ENCODE measurements around the gene SUSD1. TPM values are rescaled to one million over a fixed set of nuclear protein-coding genes. Genes with fewer than 3 reads are reported as not detected.

The SUSD1 gene
- total and polyA plus RNA-seq, 9 of the 15 experiments (the other 6 are each of a cell fraction or from before 2014, with no cell fraction given): 10.9 to 44.4 (median 36.1) TPM

DNA sequence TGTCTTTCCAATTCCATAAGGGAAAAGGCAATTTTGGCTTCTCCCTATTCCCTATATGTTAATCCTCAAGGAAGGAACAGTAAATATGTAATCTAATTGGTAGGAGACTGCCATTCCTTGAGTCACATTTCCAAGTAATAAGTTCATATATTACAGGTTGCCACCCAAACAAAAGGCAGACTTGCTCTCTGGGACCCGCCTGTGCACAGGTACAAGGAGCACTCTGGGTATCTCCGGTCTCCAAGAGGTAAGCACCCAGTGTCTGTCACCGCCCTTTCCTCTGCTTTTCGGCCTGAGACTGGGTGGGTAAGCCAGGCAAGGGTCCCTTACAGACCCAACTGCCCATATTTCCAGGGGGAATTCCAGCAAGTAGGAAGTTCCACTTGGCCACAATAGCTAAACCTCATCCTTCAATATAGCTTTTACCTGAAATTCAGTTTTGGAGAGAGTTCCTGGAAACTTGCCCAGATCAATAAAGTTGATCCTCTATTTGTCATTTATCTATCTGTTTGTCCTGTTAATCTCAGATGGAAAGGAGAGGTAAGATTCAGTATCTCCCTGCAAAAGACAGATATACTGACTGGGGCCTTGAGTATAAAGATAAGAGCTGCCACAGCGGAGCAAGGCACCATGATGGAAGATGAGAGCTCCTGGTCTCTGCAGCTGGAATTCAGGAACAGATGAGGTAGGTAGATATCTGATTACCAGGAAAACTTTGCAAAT, 81.8 kb downstream of the SUSD1 start (continued):
- TF ChIP-seq PRDM10 (IDR thresholded peaks at IDR 0.05; ENCODE audit: partially characterized antibody) (no peak), CTBP1 (IDR thresholded peaks at IDR 0.05; ENCODE audit: borderline replicate concordance) (peak; percentile 87; the same call in 1 of the 2 replicates), SMARCE1 (IDR thresholded peaks at IDR 0.05) (peak; percentile 84), CHD4 (IDR thresholded peaks at IDR 0.05; ENCODE audit: insufficient read depth, insufficient replicate concordance, low read depth, low read length, poor library complexity, severe bottlenecking) (peak; percentile 39), SOX6 (IDR thresholded peaks at IDR 0.05) (peak; percentile 89), ZNF324 (CRISPR knock-in tag; IDR thresholded peaks at IDR 0.05) (no peak), DPF2 (IDR thresholded peaks at IDR 0.05) (peak; percentile 80), MCM2 (IDR thresholded peaks at IDR 0.05; ENCODE audit: low read depth) (no peak), ATF1 (CRISPR knock-in tag; IDR thresholded peaks at IDR 0.05) (no peak), ATF1 (tag; IDR thresholded peaks at IDR 0.05) (no peak), CREB5 (CRISPR knock-in tag; IDR thresholded peaks at IDR 0.05) (no peak), ZC3H11A (IDR thresholded peaks at IDR 0.05; ENCODE audit: low read depth, low read length) (no peak), ATF7 (IDR thresholded peaks at IDR 0.05) (peak; percentile 47; the same call in 1 of the 2 replicates), BRF1 (IDR thresholded peaks at IDR 0.05; ENCODE audit: borderline replicate concordance, extremely low read depth, insufficient read length) (no peak), TRIM24 (IDR thresholded peaks at IDR 0.05) (peak; percentile 66 to 80; a peak in 3 of 4 replicates), MTA1 (IDR thresholded peaks at IDR 0.05; ENCODE audit: borderline replicate concordance) (peak; percentile 88), PHB2 (IDR thresholded peaks at IDR 0.05; ENCODE audit: low read depth) (0 out of 2 replicates have a peak, but pooled peaks have one; percentile 45), MAFK (IDR thresholded peaks at IDR 0.05; ENCODE audit: low read length) (no peak), WHSC1 (IDR thresholded peaks at IDR 0.05; ENCODE audit: low read length) (peak; percentile 50), MTA3 (IDR thresholded peaks at IDR 0.05; ENCODE audit: borderline replicate concordance) (0 out of 2 replicates have a peak, but pooled peaks have one; percentile 71), TEAD4 (IDR thresholded peaks at IDR 0.05; ENCODE audit: low read length) (peak; percentile 97), TEAD4 (CRISPR knock-in tag; IDR thresholded peaks at IDR 0.05; ENCODE audit: borderline replicate concordance) (no peak), ZEB2 (IDR thresholded peaks at IDR 0.05) (peak; percentile 77), TAF1 (IDR thresholded peaks at IDR 0.05; ENCODE audit: control insufficient read depth, extremely low read depth, insufficient read depth, low read length, severe bottlenecking) (no peak), CCNT2 (IDR thresholded peaks at IDR 0.05; ENCODE audit: borderline replicate concordance, extremely low read depth, insufficient read length, low read depth, low read length) (peak; percentile 89), GATAD2B (IDR thresholded peaks at IDR 0.05; ENCODE audit: borderline replicate concordance) (peak; percentile 92), ARHGAP35 (IDR thresholded peaks at IDR 0.05; ENCODE audit: partially characterized antibody) (no peak)

Measured in K562 (cell line).